PC-9 (cell line): ENCODE results near the gene EPS15. TPM values are rescaled to one million over a fixed set of nuclear protein-coding genes. Genes with fewer than 3 reads are reported as not detected.
"Not testable (repeated sequence)": the region's sequence is repeated elsewhere in the genome, so short reads cannot be mapped to it uniquely, and the experiment has no call there.

ENCODE experiments used
- BruUV-seq: library from RNA; stranded (reverse); fragments of 400-500 nt; replicated peaks from 2 replicates; lab custom pipeline; 2021; lab: Mats Ljungman, UMichigan
- CTCF ChIA-PET: fragments of 300-600 bp; sonication (Branson Sonifier 250); formaldehyde crosslinking; loops from one replicate; lab custom pipeline; 2022; ENCODE audit warnings: antibody characterized with exemption; lab: Charles Lee
- POLR2A ChIA-PET: fragments of 300-600 bp; sonication (Branson Sonifier 250); formaldehyde crosslinking; loops from one replicate; lab custom pipeline; 2022; ENCODE audit warnings: antibody characterized with exemption; ENCODE audit not compliant: unreplicated experiment; lab: Charles Lee
- DNase-seq, 2 experiments: peaks; one replicate each; pipeline versions ENCODE4 v3.0.0 to v3.0.0-alpha.2; 2015 to 2022; ENCODE audit warnings: mixed read lengths in 1 of 2
- H2AFZ ChIP-seq: fragments of 200-600 bp; sonication (generic); 2 replicates; pipeline ENCODE4 v1.8.1; 2017; ENCODE audit warnings: antibody characterized with exemption
- H3F3A ChIP-seq: fragments of 200-600 bp; sonication (generic); 2 replicates; pipeline ENCODE4 v1.8.1; 2017; ENCODE audit warnings: antibody characterized with exemption, mild to moderate bottlenecking, low read depth; ENCODE audit not compliant: insufficient read depth
- H3K27ac ChIP-seq: fragments of 200-600 bp; sonication (generic); 2 replicates; pipeline ENCODE4 v1.6.1; 2016; ENCODE audit warnings: mixed run types
- H3K27me3 ChIP-seq: fragments of 200-600 bp; sonication (generic); 2 replicates; pipeline ENCODE4 v1.6.1; 2016; ENCODE audit warnings: low read depth, mixed run types; ENCODE audit not compliant: insufficient read depth
- H3K36me3 ChIP-seq: fragments of 200-600 bp; sonication (generic); 2 replicates; pipeline ENCODE4 v1.6.1; 2016; ENCODE audit warnings: low read depth, mixed run types
- H3K4me1 ChIP-seq: fragments of 200-600 bp; sonication (generic); replicated peaks from 2 replicates; pipeline ENCODE4 v1.6.1; 2016; ENCODE audit warnings: mixed run types; ENCODE audit not compliant: insufficient read depth
- H3K4me2 ChIP-seq: fragments of 200-600 bp; sonication (generic); 2 replicates; pipeline ENCODE4 v1.6.1; 2017; ENCODE audit warnings: mixed run types
- H3K4me3 ChIP-seq: fragments of 200-600 bp; sonication (generic); 2 replicates; pipeline ENCODE4 v1.6.1; 2016; ENCODE audit warnings: mixed run types
- H3K79me2 ChIP-seq: fragments of 200-600 bp; sonication (generic); 2 replicates; pipeline ENCODE4 v1.6.1; 2017; ENCODE audit warnings: low read depth, mixed run types
- H3K9me2 ChIP-seq: fragments of 200-600 bp; sonication (generic); 2 replicates; pipeline ENCODE4 v1.8.1; 2017; ENCODE audit warnings: mild to moderate bottlenecking; ENCODE audit not compliant: insufficient read depth
- H3K9me3 ChIP-seq: fragments of 200-600 bp; sonication (generic); 2 replicates; pipeline ENCODE4 v1.8.1; 2016; ENCODE audit warnings: low read depth; ENCODE audit not compliant: insufficient read depth
- H4K20me1 ChIP-seq: fragments of 200-600 bp; sonication (generic); 2 replicates; pipeline ENCODE4 v1.8.1; 2017; ENCODE audit not compliant: insufficient read depth
- CTCF ChIP-seq: fragments of 200-600 bp; sonication (generic); conservative IDR thresholded peaks from 2 replicates; pipeline ENCODE4 v1.6.1; 2017; ENCODE audit warnings: mixed run types, antibody characterized with exemption, mild to moderate bottlenecking, moderate library complexity
- EZH2 ChIP-seq: fragments of 200-600 bp; sonication (generic); IDR thresholded peaks from 2 replicates; pipeline ENCODE4 v1.8.0; 2017; ENCODE audit warnings: antibody characterized with exemption, low read depth
- intact Hi-C: fragments of 100-400 bp; cut with micrococcal nuclease; formaldehyde crosslinking; loops from one replicate; pipeline ENCODE4 v1.10.0; 2022; ENCODE audit not compliant: unreplicated experiment
- total RNA-seq: library from RNA; stranded (reverse); gene quantifications from 2 replicates; pipeline ENCODE4 v1.2.3, GENCODE V29; 2021

EPS15 gene
- total RNA-seq, 1 experiment from 2014 or later, result 60.1 TPM

DNA sequence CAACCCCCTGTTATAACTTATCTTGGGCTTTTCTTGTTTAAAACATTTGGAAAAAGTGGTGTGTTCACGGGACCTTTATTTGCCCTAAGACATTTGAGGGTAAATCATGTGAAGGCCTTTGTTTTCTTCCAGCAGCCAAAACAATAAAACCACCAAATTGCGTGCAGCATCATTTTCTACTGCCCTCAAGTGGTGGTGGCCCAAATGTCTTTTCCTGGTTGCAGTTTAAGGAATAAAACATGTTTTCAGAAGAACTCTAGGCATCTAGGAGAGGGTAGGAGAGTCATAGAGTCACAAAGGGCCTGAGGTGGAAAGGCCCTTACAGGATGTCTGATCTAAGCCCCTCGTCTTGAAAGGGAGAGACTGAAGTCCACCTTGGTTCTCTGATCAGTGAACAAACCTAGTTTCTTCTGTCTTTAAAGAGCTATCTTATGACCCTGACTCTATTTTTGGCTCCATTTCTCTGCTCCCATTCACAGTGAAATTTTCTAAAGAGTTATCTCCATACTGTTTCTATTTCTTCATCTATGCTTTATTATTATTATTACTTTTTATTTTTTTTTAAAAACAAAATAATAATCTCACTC lies 16.0 kb upstream of the EPS15 start:
- Histone ChIP-seq H3K79me2 (no peaks in the 10 kb centered on the region), H3K4me1 (peaks cover 12% of the 10 kb centered on the region), H3K27ac (no peak overlapping the region), H3K4me3 (no peak overlapping the region), H3K9me3 (peaks cover 5% of the 10 kb centered on the region; the same call in 1 of the 2 replicates), H3K27me3 (no peaks in the 10 kb centered on the region), H2AFZ (0 out of 2 replicates have a peak overlapping the region, but pooled peaks have one; percentile 14), H3K4me2 (no peak overlapping the region), H4K20me1 (no peaks in the 10 kb centered on the region), H3F3A (peaks cover under 1% of the 10 kb centered on the region; the same call in 1 of the 2 replicates), H3K9me2 (no peaks in the 10 kb centered on the region; the same call in 1 of the 2 replicates), H3K36me3 (no peaks in the 10 kb centered on the region)
- no TSS peak for BruUV-seq
- ChIA-PET POLR2A (no interaction called here), CTCF (interaction anchor here (0.6 kb wide), 1 partner anchor 16 kb away, joined by 9 read pairs; the partner anchor contains the start of gene EPS15)
- DNase-seq, result peak; percentile 47 to 54
- peak; percentile 73 for TF ChIP-seq CTCF
- no peak for TF ChIP-seq EZH2
- intact Hi-C loops, result loop anchor here (2.0 kb wide), 1 partner anchor 34 kb away; no protein-coding TSS in a partner anchor

DNA sequence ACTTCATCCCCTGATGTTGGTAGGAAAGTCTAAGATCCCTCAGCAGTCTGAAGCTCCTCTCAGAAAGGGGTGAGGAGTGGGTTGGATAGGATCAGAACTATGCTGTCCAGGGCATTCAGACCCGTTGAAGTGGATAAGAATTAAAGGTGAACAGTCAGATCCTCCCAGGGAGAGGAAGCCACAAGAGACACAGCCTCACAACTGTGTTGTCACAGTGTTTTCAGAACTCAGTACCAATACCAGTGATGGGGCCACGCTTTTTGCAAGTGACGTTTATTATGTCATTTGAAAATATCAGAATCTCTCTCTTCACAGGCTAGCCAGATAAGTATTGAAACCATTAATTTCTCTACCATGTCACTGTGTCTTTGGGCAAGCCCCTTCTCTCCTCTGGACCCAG lies 15.4 kb upstream of the EPS15 start:
- H4K20me1 ChIP-seq, result no peaks in the 10 kb centered on the region
- no TSS peak for BruUV-seq
- CTCF ChIA-PET, result interaction anchor here (0.5 to 0.6 kb wide), 2 partner anchors 269 to 321 kb away, joined by 4 to 5 read pairs; no protein-coding TSS in a partner anchor
- no peak overlapping the region for H3K27ac ChIP-seq
- peaks cover 12% of the 10 kb centered on the region for H3K4me1 ChIP-seq
- H3K4me2 ChIP-seq, result no peak overlapping the region
- TF ChIP-seq CTCF (no peak), EZH2 (no peak)
- DNase-seq, result no peak
- H3K27me3 ChIP-seq, result no peaks in the 10 kb centered on the region
- 0 out of 2 replicates have a peak overlapping the region, but pooled peaks have one; percentile 14 for H2AFZ ChIP-seq
- no peaks in the 10 kb centered on the region for H3K36me3 ChIP-seq
- H3K4me3 ChIP-seq, result no peak overlapping the region
- intact Hi-C loops, result loop anchor here (2.0 kb wide), 1 partner anchor 34 kb away; no protein-coding TSS in a partner anchor
- H3K79me2 ChIP-seq, result no peaks in the 10 kb centered on the region
- POLR2A ChIA-PET, result no interaction called here
- H3K9me2 ChIP-seq, result no peaks in the 10 kb centered on the region; the same call in 1 of the 2 replicates
- peaks cover 5% of the 10 kb centered on the region; the same call in 1 of the 2 replicates for H3K9me3 ChIP-seq
- no peaks in the 10 kb centered on the region; the same call in 1 of the 2 replicates for H3F3A ChIP-seq

GRCh38 chr1:51532853-51533252 lies 13.8 kb upstream of the EPS15 start:
- Histone ChIP-seq H3K27me3 (no peaks in the 10 kb centered on the region), H2AFZ (no peak overlapping the region), H3K9me2 (no peaks in the 10 kb centered on the region; the same call in 1 of the 2 replicates), H3K27ac (no peak overlapping the region), H3K4me2 (no peak overlapping the region), H3F3A (no peaks in the 10 kb centered on the region; the same call in 1 of the 2 replicates), H3K4me3 (no peak overlapping the region), H4K20me1 (no peaks in the 10 kb centered on the region), H3K79me2 (no peaks in the 10 kb centered on the region), H3K36me3 (no peaks in the 10 kb centered on the region), H3K4me1 (peaks cover under 1% of the 10 kb centered on the region; the same call in 1 of the 2 replicates), H3K9me3 (peaks cover 3% of the 10 kb centered on the region; the same call in 1 of the 2 replicates)
- TF ChIP-seq EZH2, result no peak
- no peak for TF ChIP-seq CTCF
- DNase-seq, result no peak
- ChIA-PET CTCF (interaction anchor here (0.7 kb wide), 1 partner anchor 1156 kb away, joined by 7 read pairs; no protein-coding TSS in a partner anchor), POLR2A (no interaction called here)
- intact Hi-C loops, result no loop called here
- BruUV-seq, result no TSS peak

DNA sequence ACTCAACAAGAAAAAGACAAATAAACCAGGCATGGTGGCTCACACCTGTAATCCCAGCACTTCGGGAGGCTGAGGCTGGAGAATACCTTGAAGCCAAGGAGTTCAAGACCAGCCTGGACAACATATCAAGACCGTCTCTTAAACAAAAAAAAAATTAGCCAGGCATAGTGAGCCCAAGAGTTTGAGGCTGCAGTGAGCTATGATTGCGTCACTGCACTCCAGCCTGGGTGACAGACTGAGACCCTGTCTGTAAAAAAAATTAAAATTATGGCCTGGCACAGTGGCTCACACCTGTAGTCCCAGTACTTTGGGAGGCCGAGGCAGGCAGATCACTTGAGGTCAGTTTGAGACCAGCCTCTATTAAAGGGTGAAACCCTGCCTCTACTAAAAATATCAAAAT lies 11.4 kb upstream of the EPS15 start:
- H3K9me2 ChIP-seq, intact Hi-C loops, H3F3A ChIP-seq, H3K27ac ChIP-seq, H4K20me1 ChIP-seq, POLR2A ChIA-PET, H3K27me3 ChIP-seq, CTCF ChIA-PET, DNase-seq, H3K4me1 ChIP-seq, H3K4me2 ChIP-seq, H3K79me2 ChIP-seq, BruUV-seq, H3K9me3 ChIP-seq, H2AFZ ChIP-seq, H3K36me3 ChIP-seq, H3K4me3 ChIP-seq: not testable (repeated sequence)
